Measurements from ENCODE around the gene METRN.
"Not testable (repeated sequence)": the region's sequence is repeated elsewhere in the genome, so short reads cannot be mapped to it uniquely, and the experiment has no call there.

- TF ChIP-seq TARDBP (IDR thresholded peaks at IDR 0.05); BHLHE40 (IDR thresholded peaks at IDR 0.05; ENCODE audit: borderline replicate concordance); L3MBTL2 (conservative IDR thresholded peaks at IDR 0.05); SP1 (IDR thresholded peaks at IDR 0.05); FOXA1 (IDR thresholded peaks at IDR 0.05); FOXM1 (IDR thresholded peaks at IDR 0.05; ENCODE audit: borderline replicate concordance); CTBP1 (IDR thresholded peaks at IDR 0.05; ENCODE audit: borderline replicate concordance); SUZ12 (IDR thresholded peaks at IDR 0.05); ZNF384 (IDR thresholded peaks at IDR 0.05): not testable (repeated sequence)
Measured at GRCh38 chr16:691242-691641, 23.7 kb upstream of the METRN start.

Data from HEK293T (cell line).